ENCODE data around the gene PKP4. TPM values are rescaled to one million over a fixed set of nuclear protein-coding genes. Genes with fewer than 3 reads are reported as not detected.

Gene PKP4
- total and polyA plus RNA-seq, 2 of the 8 experiments (the other 6 are each of a cell fraction or from before 2014, with no cell fraction given), result 48.2 to 88.0 TPM

DNA sequence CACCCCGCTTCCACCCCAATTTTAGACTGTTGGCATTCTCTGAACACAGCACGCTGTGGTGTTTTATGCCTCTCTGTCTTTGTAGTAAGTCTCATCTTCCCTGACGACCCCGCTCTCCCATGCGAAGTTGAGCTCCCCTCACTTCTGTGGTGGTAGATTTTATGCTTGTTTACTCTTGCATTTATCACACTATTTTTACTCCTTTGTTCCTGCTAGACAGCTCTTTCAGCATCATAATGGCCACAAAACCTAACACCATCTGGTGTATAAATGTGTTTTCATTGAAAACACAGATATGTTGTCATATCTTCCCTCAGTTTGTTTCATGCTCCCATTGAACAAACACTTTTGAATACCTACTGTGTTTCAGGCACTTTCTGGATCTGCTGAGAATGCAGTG lies 57.1 kb downstream of the PKP4 start (continued):
- TF ChIP-seq EZH2 (IDR thresholded peaks at IDR 0.05; ENCODE audit: low read depth, low read length, severe bottlenecking), result no peak
